ENCODE data around the gene ANAPC16.
"Not testable (repeated sequence)": the region's sequence is repeated elsewhere in the genome, so short reads cannot be mapped to it uniquely, and the experiment has no call there.

The ANAPC16 gene

GRCh38 chr10:72265990-72266865 is 50.4 kb downstream of the ANAPC16 start:
- DNase-seq, result no peak

- no peak for DNase-seq
These were observed 51.6 kb downstream of the ANAPC16 start for GRCh38 chr10:72267381-72267780.

GRCh38 chr10:72267819-72268399 is 52.1 kb downstream of the ANAPC16 start:
- no peak for DNase-seq

GRCh38 chr10:72268475-72269200 is 52.8 kb downstream of the ANAPC16 start:
- not testable (repeated sequence) for DNase-seq

GRCh38 chr10:72270607-72271281 is 54.9 kb downstream of the ANAPC16 start:
- no peak for DNase-seq

- peak; percentile 35 to 54 for DNase-seq
These were observed 57.0 kb downstream of the ANAPC16 start for GRCh38 chr10:72272689-72273409.

- DNase-seq, result peak; percentile 87 to 96
These were observed 57.8 kb downstream of the ANAPC16 start, which contains the start of gene DDIT4 for GRCh38 chr10:72273410-72274212. Gene DDIT4 (plus strand): TSS chr10:72273924. CDS start chr10:72274217, 293 bp downstream.

- no peak for DNase-seq
These were observed 58.5 kb downstream of the ANAPC16 start for GRCh38 chr10:72274213-72274729.

- DNase-seq, result peak in 1 of 2 experiments; percentile 22
These were observed 59.0 kb downstream of the ANAPC16 start for GRCh38 chr10:72274730-72275350.

GRCh38 chr10:72275351-72276012 is 59.7 kb downstream of the ANAPC16 start:
- DNase-seq, result no peak

GRCh38 chr10:72276013-72276387 is 60.2 kb downstream of the ANAPC16 start:
- DNase-seq, result no peak

- no peak for DNase-seq
These were observed 60.9 kb downstream of the ANAPC16 start for GRCh38 chr10:72276421-72277339.

GRCh38 chr10:72277340-72277995 is 61.7 kb downstream of the ANAPC16 start:
- no peak for DNase-seq

GRCh38 chr10:72277996-72278667 is 62.3 kb downstream of the ANAPC16 start:
- no peak for DNase-seq

GRCh38 chr10:72278668-72279393 is 63.0 kb downstream of the ANAPC16 start:
- no peak for DNase-seq

- DNase-seq, result not testable (repeated sequence)
These were observed 63.8 kb downstream of the ANAPC16 start for GRCh38 chr10:72279587-72279986.

GRCh38 chr10:72283131-72283530 is 67.3 kb downstream of the ANAPC16 start:
- DNase-seq, result no peak
